Measurements from ENCODE around the gene ADCY3.

GRCh38 chr2:24826773-24827145, 93.3 kb downstream of the ADCY3 start:
- no peak for TF ChIP-seq CTCF (conservative IDR thresholded peaks at IDR 0.05 in 1 of 2, IDR thresholded peaks at IDR 0.05 in 1 of 2; ENCODE audit: extremely low read depth in 1 of 2, insufficient read depth in 1 of 2, low read depth in 1 of 2, low read length in 2 of 2)
- no peak for TF ChIP-seq EZH2 (IDR thresholded peaks at IDR 0.05; ENCODE audit: borderline replicate concordance, low read length)
